Measurements from ENCODE around the gene RFLNA. TPM values are rescaled to one million over a fixed set of nuclear protein-coding genes. Genes with fewer than 3 reads are reported as not detected.

RFLNA gene
- total and polyA plus RNA-seq, 2 of the 4 experiments (the other 2 are of a cell fraction), result not detected

DNA sequence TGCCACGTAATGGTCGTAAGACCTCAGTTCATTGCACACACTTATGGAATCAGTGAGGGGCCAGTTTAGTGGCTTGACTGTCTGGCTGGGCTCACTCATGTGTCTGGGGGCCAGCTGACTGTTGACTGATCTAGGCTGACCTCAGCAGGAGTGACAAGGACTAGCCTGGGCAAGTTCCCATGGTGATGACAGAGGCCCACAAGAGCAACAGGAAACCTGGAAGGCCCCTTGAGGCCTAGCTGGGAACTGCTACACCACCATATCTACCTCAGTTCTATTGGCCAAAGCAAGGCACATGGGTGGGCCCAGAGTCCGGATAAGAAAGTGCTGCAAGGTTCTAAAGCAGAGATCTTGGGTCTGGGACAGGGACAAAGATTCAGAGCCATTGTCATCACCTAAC, 21.3 kb upstream of the RFLNA start:
- peak; percentile 35 for ATAC-seq (ENCODE audit: low read depth)

More for the DNA sequence above, 21.3 kb upstream of the RFLNA start:
- POLR2A ChIA-PET (ENCODE audit: unreplicated experiment), result no interaction called here
- H3K27ac ChIP-seq (ENCODE audit: insufficient read depth, low read length), result no peak overlapping the region
- H3K18ac ChIP-seq (ENCODE audit: low read depth, low read length), result no peak overlapping the region; the same call in 1 of the 2 replicates
- H3K27me3 ChIP-seq (ENCODE audit: control insufficient read depth, insufficient read depth, low read length), result peaks cover 29% of the 10 kb centered on the region
- H4K20me1 ChIP-seq (ENCODE audit: insufficient read depth, low read length), result no peaks in the 10 kb centered on the region
- H3K9me1 ChIP-seq (ENCODE audit: insufficient read depth, low read length), result no peaks in the 10 kb centered on the region
- no peak overlapping the region for H3K4me2 ChIP-seq (ENCODE audit: low read depth, low read length)
- H3K14ac ChIP-seq (replicated peaks; ENCODE audit: low read depth, low read length), result no peak overlapping the region; the same call in 1 of the 2 replicates
- peak overlapping the region; percentile 75 for H2BK20ac ChIP-seq (ENCODE audit: low read depth, low read length)
- H3K56ac ChIP-seq (ENCODE audit: extremely low read depth, insufficient read depth, low read length), result no peak overlapping the region
- peak overlapping the region; percentile 38; the same call in 1 of the 2 replicates for H4K91ac ChIP-seq (ENCODE audit: insufficient read depth, low read depth, low read length)
- in situ Hi-C loops (cut with MboI; ENCODE audit: low sequenced_read_pairs), result no loop called here
- no peaks in the 10 kb centered on the region for H3K4me1 ChIP-seq (ENCODE audit: control insufficient read depth, insufficient read depth, low read length)
- H2AK5ac ChIP-seq (ENCODE audit: low read depth, low read length), result no peak overlapping the region
- H2AFZ ChIP-seq (replicated peaks; ENCODE audit: low read length, poor library complexity), result peak overlapping the region; percentile 35
- DNase-seq, result peak; percentile 31
- 0 out of 2 replicates have a peak, but pooled peaks cover 3% of the 10 kb centered on the region for H3K9me3 ChIP-seq (ENCODE audit: control insufficient read depth, insufficient read depth, low read length)
- H3K4ac ChIP-seq (ENCODE audit: low read depth, low read length), result peak overlapping the region; percentile 67; the same call in 1 of the 2 replicates
- no peak overlapping the region for H3K9ac ChIP-seq (ENCODE audit: low read depth, low read length)
- H2AK9ac ChIP-seq (replicated peaks; ENCODE audit: low read depth, low read length, poor library complexity), result peak overlapping the region; percentile 42
- H3K23ac ChIP-seq (ENCODE audit: low read depth, low read length), result no peak overlapping the region
- no peak overlapping the region for H2BK15ac ChIP-seq (ENCODE audit: low read depth, low read length)
- peak overlapping the region; percentile 11 for H2BK5ac ChIP-seq (ENCODE audit: low read depth, low read length, poor library complexity, severe bottlenecking)
- CTCF ChIA-PET, result interaction anchor here (1.2 kb wide), 1 partner anchor 10 kb away, joined by 3 read pairs; no protein-coding TSS in a partner anchor
- BruUV-seq (replicated peaks), result no TSS peak
- no peak overlapping the region; the same call in 1 of the 2 replicates for H4K5ac ChIP-seq (ENCODE audit: low read depth, low read length)
- H3K4me3 ChIP-seq (ENCODE audit: insufficient read depth, low read depth, low read length), result no peak overlapping the region
- H3K79me1 ChIP-seq (ENCODE audit: low read depth in 1 of 2, low read length in 2 of 2), result no peaks in the 10 kb centered on the region
- intact Hi-C loops (cut with micrococcal nuclease), result no loop called here
- peak overlapping the region; percentile 64; the same call in 1 of the 2 replicates for H2BK120ac ChIP-seq (ENCODE audit: low read depth, low read length)
- dilution Hi-C loops (cut with HindIII; ENCODE audit: low sequenced_read_pairs, unreplicated experiment), result no loop called here
- H4K8ac ChIP-seq (ENCODE audit: low read depth in 2 of 2, low read length in 2 of 2), result peak overlapping the region in 1 of 2 experiments; percentile 86; a peak in 2 of 4 replicates
- WGBS, 2 experiments (ENCODE audit: extremely low coverage in 2 of 2, insufficient read length in 1 of 2), result no CpG with 5 or more reads among the region's 3 CpGs
- H3K36me3 ChIP-seq (ENCODE audit: control insufficient read depth, insufficient read depth, low read length), result no peaks in the 10 kb centered on the region
- TF ChIP-seq RAD21 (IDR thresholded peaks at IDR 0.05; ENCODE audit: low read length), result no peak
- no peak for TF ChIP-seq RCOR1 (IDR thresholded peaks at IDR 0.05; ENCODE audit: insufficient replicate concordance, low read length)
- TF ChIP-seq, protein P1, sequence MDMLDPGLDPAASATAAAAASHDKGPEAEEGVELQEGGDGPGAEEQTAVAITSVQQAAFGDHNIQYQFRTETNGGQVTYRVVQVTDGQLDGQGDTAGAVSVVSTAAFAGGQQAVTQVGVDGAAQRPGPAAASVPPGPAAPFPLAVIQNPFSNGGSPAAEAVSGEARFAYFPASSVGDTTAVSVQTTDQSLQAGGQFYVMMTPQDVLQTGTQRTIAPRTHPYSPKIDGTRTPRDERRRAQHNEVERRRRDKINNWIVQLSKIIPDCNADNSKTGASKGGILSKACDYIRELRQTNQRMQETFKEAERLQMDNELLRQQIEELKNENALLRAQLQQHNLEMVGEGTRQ (IDR thresholded peaks at IDR 0.05; ENCODE audit: low read depth, low read length), result no peak
- no peak for TF ChIP-seq CHD1 (IDR thresholded peaks at IDR 0.05; ENCODE audit: low read depth, low read length)
- TF ChIP-seq MXI1 (IDR thresholded peaks at IDR 0.05; ENCODE audit: borderline replicate concordance, low read depth, low read length), result no peak
- TF ChIP-seq, protein P2, sequence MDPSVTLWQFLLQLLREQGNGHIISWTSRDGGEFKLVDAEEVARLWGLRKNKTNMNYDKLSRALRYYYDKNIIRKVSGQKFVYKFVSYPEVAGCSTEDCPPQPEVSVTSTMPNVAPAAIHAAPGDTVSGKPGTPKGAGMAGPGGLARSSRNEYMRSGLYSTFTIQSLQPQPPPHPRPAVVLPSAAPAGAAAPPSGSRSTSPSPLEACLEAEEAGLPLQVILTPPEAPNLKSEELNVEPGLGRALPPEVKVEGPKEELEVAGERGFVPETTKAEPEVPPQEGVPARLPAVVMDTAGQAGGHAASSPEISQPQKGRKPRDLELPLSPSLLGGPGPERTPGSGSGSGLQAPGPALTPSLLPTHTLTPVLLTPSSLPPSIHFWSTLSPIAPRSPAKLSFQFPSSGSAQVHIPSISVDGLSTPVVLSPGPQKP (IDR thresholded peaks at IDR 0.05; ENCODE audit: borderline replicate concordance, low read depth, low read length), result no peak
- no peak for TF ChIP-seq RFX5 (IDR thresholded peaks at IDR 0.05; ENCODE audit: low read depth, low read length)
- no peak for TF ChIP-seq FOS (IDR thresholded peaks at IDR 0.05; ENCODE audit: low read depth, low read length)
- no peak for TF ChIP-seq NFE2L2 (IDR thresholded peaks at IDR 0.05; ENCODE audit: low read depth, low read length)
- no peak for TF ChIP-seq SMC3 (IDR thresholded peaks at IDR 0.05; ENCODE audit: low read depth, low read length)
- TF ChIP-seq CEBPB (IDR thresholded peaks at IDR 0.05; ENCODE audit: low read depth, low read length), result no peak
- TF ChIP-seq POLR2A (IDR thresholded peaks at IDR 0.05; ENCODE audit: low read depth, low read length), result no peak
- TF ChIP-seq, protein P3, sequence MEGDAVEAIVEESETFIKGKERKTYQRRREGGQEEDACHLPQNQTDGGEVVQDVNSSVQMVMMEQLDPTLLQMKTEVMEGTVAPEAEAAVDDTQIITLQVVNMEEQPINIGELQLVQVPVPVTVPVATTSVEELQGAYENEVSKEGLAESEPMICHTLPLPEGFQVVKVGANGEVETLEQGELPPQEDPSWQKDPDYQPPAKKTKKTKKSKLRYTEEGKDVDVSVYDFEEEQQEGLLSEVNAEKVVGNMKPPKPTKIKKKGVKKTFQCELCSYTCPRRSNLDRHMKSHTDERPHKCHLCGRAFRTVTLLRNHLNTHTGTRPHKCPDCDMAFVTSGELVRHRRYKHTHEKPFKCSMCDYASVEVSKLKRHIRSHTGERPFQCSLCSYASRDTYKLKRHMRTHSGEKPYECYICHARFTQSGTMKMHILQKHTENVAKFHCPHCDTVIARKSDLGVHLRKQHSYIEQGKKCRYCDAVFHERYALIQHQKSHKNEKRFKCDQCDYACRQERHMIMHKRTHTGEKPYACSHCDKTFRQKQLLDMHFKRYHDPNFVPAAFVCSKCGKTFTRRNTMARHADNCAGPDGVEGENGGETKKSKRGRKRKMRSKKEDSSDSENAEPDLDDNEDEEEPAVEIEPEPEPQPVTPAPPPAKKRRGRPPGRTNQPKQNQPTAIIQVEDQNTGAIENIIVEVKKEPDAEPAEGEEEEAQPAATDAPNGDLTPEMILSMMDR (conservative IDR thresholded peaks at IDR 0.05; ENCODE audit: low read depth, low read length), result no peak
- TF ChIP-seq MAFK (IDR thresholded peaks at IDR 0.05; ENCODE audit: low read depth, low read length), result no peak
- no peak for TF ChIP-seq MAZ (IDR thresholded peaks at IDR 0.05; ENCODE audit: borderline replicate concordance, low read depth, low read length)

Data from IMR-90 (cell line).